ENCODE measurements around the gene FAM76A. TPM values are rescaled to one million over a fixed set of nuclear protein-coding genes. Genes with fewer than 3 reads are reported as not detected.

Gene FAM76A
- total RNA-seq, 4 donors from 2014 or later: 17.6 to 28.8 (median 20.8) TPM

GRCh38 chr1:27716262-27716895, 9.4 kb upstream of the FAM76A start:
- Histone ChIP-seq H3K4me3 (no peak overlapping the region), H3K4me1 (peaks cover 3% of the 10 kb centered on the region), H3K36me3 (no peaks in the 10 kb centered on the region), H3K9me3 (no peaks in the 10 kb centered on the region), H3K27ac (no peak overlapping the region), H3K27me3 (no peaks in the 10 kb centered on the region)
- DNase-seq (ENCODE audit: low spot score in 2 of 2): no peak
- TF ChIP-seq POLR2AphosphoS5 (IDR thresholded peaks at IDR 0.05) (no peak), EP300 (IDR thresholded peaks at IDR 0.05) (no peak), CTCF (IDR thresholded peaks at IDR 0.05) (no peak), POLR2A (IDR thresholded peaks at IDR 0.05) (no peak)
- WGBS: 81% methylated on average over 2 of the region's 2 CpGs

GRCh38 chr1:27719286-27720251, 6.2 kb upstream of the FAM76A start:
- TF ChIP-seq POLR2A (IDR thresholded peaks at IDR 0.05) (no peak), EP300 (IDR thresholded peaks at IDR 0.05) (no peak), CTCF (IDR thresholded peaks at IDR 0.05) (peak in 1 of 2 donors; percentile 12), POLR2AphosphoS5 (IDR thresholded peaks at IDR 0.05) (no peak)
- H3K4me3 ChIP-seq: no peak overlapping the region
- H3K36me3 ChIP-seq: no peaks in the 10 kb centered on the region
- no peaks in the 10 kb centered on the region for H3K9me3 ChIP-seq
- peaks cover 6% of the 10 kb centered on the region for H3K4me1 ChIP-seq
- H3K27me3 ChIP-seq: no peaks in the 10 kb centered on the region
- whole genome bisulfite sequencing: 79% methylated on average over 5 of the region's 5 CpGs
- H3K27ac ChIP-seq: no peak overlapping the region
- DNase-seq (ENCODE audit: low spot score in 2 of 2): no peak

- DNase-seq (ENCODE audit: low spot score in 2 of 2): peak in 1 of 2 donors; percentile 73
- no peaks in the 10 kb centered on the region for H3K9me3 ChIP-seq
- H3K27me3 ChIP-seq: no peaks in the 10 kb centered on the region
- H3K36me3 ChIP-seq: peaks cover 6% of the 10 kb centered on the region
- peak overlapping the region; percentile 99 for H3K4me3 ChIP-seq
- H3K4me1 ChIP-seq: peaks cover 24% of the 10 kb centered on the region
- WGBS: 50% methylated on average over 6 of the region's 9 CpGs
- no peak for TF ChIP-seq POLR2AphosphoS5 (IDR thresholded peaks at IDR 0.05)
- peak overlapping the region; percentile 96 for H3K27ac ChIP-seq
Observed at GRCh38 chr1:27724961-27725373, 794 bp upstream of the FAM76A start.

GRCh38 chr1:27726173-27727044, 648 bp downstream of the FAM76A start:
- TF ChIP-seq POLR2AphosphoS5 (IDR thresholded peaks at IDR 0.05) (no peak), POLR2A (IDR thresholded peaks at IDR 0.05) (no peak), CTCF (IDR thresholded peaks at IDR 0.05) (no peak), EP300 (IDR thresholded peaks at IDR 0.05) (no peak)
- under 1% methylated on average over 28 of the region's 46 CpGs for WGBS
- peaks cover 24% of the 10 kb centered on the region for H3K4me1 ChIP-seq
- peak overlapping the region; percentile 99 for H3K4me3 ChIP-seq
- no peaks in the 10 kb centered on the region for H3K27me3 ChIP-seq
- DNase-seq (ENCODE audit: low spot score in 2 of 2): peak; percentile 81 to 86
- H3K27ac ChIP-seq: peak overlapping the region; percentile 96
- H3K36me3 ChIP-seq: peaks cover 11% of the 10 kb centered on the region
- no peaks in the 10 kb centered on the region for H3K9me3 ChIP-seq

GRCh38 chr1:27727126-27727525, 1.4 kb downstream of the FAM76A start:
- H3K36me3 ChIP-seq: peaks cover 18% of the 10 kb centered on the region
- DNase-seq (ENCODE audit: low spot score in 2 of 2): no peak
- no peaks in the 10 kb centered on the region for H3K27me3 ChIP-seq
- peaks cover 24% of the 10 kb centered on the region for H3K4me1 ChIP-seq
- H3K4me3 ChIP-seq: peak overlapping the region; percentile 99
- H3K27ac ChIP-seq: peak overlapping the region; percentile 96
- H3K9me3 ChIP-seq: no peaks in the 10 kb centered on the region
- no peak for TF ChIP-seq CTCF (IDR thresholded peaks at IDR 0.05)
- TF ChIP-seq EP300 (IDR thresholded peaks at IDR 0.05): no peak
- TF ChIP-seq POLR2AphosphoS5 (IDR thresholded peaks at IDR 0.05): no peak
- TF ChIP-seq POLR2A (IDR thresholded peaks at IDR 0.05): no peak
- WGBS: 56% methylated on average over 3 of the region's 3 CpGs
